ENCODE measurements around the gene UNC5C. TPM values are rescaled to one million over a fixed set of nuclear protein-coding genes. Genes with fewer than 3 reads are reported as not detected.

UNC5C gene
- total and polyA plus RNA-seq, 10 donors: 0.43 to 15.7 (median 7.8) TPM

- Histone ChIP-seq H3K4me3 (no peak overlapping the region), H3K27ac (no peak overlapping the region), H3K27me3 (replicated peaks in 1 of 7) (no peaks in the 10 kb centered on the region), H3K4me1 (no peaks in the 10 kb centered on the region), H3K36me3 (no peaks in the 10 kb centered on the region), H3K9me3 (no peaks in the 10 kb centered on the region)
- WGBS, 5 donors: 71 to 86% (median 74%) methylated on average over 4 of the region's 4 CpGs
- intact Hi-C loops (cut with DNase I; ENCODE audit: low total_unique reads): no loop called here
- TF ChIP-seq POLR2A (IDR thresholded peaks at IDR 0.05): no peak
- TF ChIP-seq POLR2AphosphoS5 (IDR thresholded peaks at IDR 0.05): no peak
- TF ChIP-seq CTCF (IDR thresholded peaks at IDR 0.05 in 8 of 11, conservative IDR thresholded peaks at IDR 0.05 in 3 of 11): no peak
- DNase-seq: no peak
Observed at GRCh38 chr4:95457353-95457752, 91.4 kb downstream of the UNC5C start.

- TF ChIP-seq POLR2A (IDR thresholded peaks at IDR 0.05) (no peak), CTCF (IDR thresholded peaks at IDR 0.05 in 8 of 11, conservative IDR thresholded peaks at IDR 0.05 in 3 of 11) (no peak)
- Histone ChIP-seq H3K4me1 (no peaks in the 10 kb centered on the region), H3K9me3 (no peaks in the 10 kb centered on the region), H3K27ac (no peak overlapping the region), H3K36me3 (no peaks in the 10 kb centered on the region), H3K27me3 (replicated peaks in 1 of 7) (no peaks in the 10 kb centered on the region), H3K4me3 (no peak overlapping the region)
- DNase-seq: no peak
- intact Hi-C loops (cut with DNase I; ENCODE audit: low total_unique reads): no loop called here
- WGBS, 5 donors: 65 to 96% (median 83%) methylated on average over 2 of the region's 2 CpGs
Observed at GRCh38 chr4:95450294-95450693, 98.5 kb downstream of the UNC5C start.

DNA sequence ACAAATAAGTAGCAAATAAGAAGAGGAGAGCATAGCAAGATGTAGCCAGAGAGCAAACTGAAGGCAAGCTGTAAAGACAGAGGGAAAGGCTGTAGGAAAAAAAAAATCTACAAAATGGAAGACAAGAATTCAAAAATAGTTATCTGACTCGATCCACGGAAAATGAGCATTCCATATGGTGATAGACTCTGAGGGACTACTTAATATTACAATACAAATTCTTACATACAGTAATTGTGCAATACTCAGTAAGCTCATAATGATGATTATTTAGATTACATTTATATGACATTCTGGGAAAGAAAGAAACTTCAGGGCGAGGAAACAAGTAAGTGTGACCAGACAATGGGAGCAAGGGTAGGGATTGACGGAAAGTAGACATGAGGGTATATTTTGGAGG is 102.6 kb downstream of the UNC5C start:
- no peaks in the 10 kb centered on the region for H3K27me3 ChIP-seq (replicated peaks in 1 of 7)
- 85 to 97% (median 90%) methylated on average over 4 of the region's 4 CpGs for WGBS, 5 donors
- no peaks in the 10 kb centered on the region for H3K9me3 ChIP-seq
- TF ChIP-seq POLR2AphosphoS5 (IDR thresholded peaks at IDR 0.05) (no peak), CTCF (IDR thresholded peaks at IDR 0.05 in 8 of 11, conservative IDR thresholded peaks at IDR 0.05 in 3 of 11) (no peak), POLR2A (IDR thresholded peaks at IDR 0.05) (no peak)
- H3K4me3 ChIP-seq: no peak overlapping the region
- intact Hi-C loops (cut with DNase I; ENCODE audit: low total_unique reads): no loop called here
- H3K36me3 ChIP-seq: no peaks in the 10 kb centered on the region
- no peak overlapping the region for H3K27ac ChIP-seq
- H3K4me1 ChIP-seq: no peaks in the 10 kb centered on the region
- no peak for DNase-seq

DNA sequence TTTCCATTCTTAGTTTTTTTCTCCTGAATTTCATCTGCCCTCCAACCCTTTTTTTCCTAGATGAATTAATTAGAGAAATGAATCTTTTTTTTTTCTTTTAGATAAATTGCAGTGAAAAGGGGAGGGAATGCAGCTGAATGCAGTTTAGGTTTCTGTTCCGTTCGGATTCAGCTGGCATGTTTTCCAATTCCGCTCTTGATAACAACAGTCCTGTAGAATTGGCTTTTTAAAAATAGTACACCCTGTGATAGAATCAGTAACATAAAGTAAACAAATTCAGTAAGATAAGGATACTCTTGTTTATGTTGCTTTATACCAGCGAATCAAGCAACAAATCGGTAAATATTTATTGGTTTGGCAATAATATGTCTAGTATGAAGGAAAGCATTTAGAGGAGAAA is 103.5 kb downstream of the UNC5C start:
- intact Hi-C loops (cut with DNase I; ENCODE audit: low total_unique reads): no loop called here
- WGBS, 5 donors: 89 to 96% (median 92%) methylated on average over 5 of the region's 5 CpGs

More for the DNA sequence above, 103.5 kb downstream of the UNC5C start:
- TF ChIP-seq CTCF (IDR thresholded peaks at IDR 0.05 in 8 of 11, conservative IDR thresholded peaks at IDR 0.05 in 3 of 11) (no peak), POLR2A (IDR thresholded peaks at IDR 0.05) (no peak), POLR2AphosphoS5 (IDR thresholded peaks at IDR 0.05) (no peak)
- H3K36me3 ChIP-seq: no peaks in the 10 kb centered on the region
- no peak overlapping the region for H3K4me3 ChIP-seq
- H3K4me1 ChIP-seq: no peaks in the 10 kb centered on the region
- no peaks in the 10 kb centered on the region for H3K27me3 ChIP-seq (replicated peaks in 1 of 7)
- no peaks in the 10 kb centered on the region for H3K9me3 ChIP-seq
- DNase-seq: no peak
- H3K27ac ChIP-seq: no peak overlapping the region

Measured in spleen (tissue), 11 donors.